B cell (primary cell): ENCODE results near the gene FAM229B. TPM values are rescaled to one million over a fixed set of nuclear protein-coding genes. Genes with fewer than 3 reads are reported as not detected.

Experiments
- ATAC-seq: fragments of 200-7000 bp; cut with Tn5 transposase; one replicate; pipeline ENCODE4 v1.10.0; 2021; ENCODE audit warnings: low read depth, mild to moderate bottlenecking, moderate number of reproducible peaks, moderate library complexity
- CTCF ChIA-PET: fragments of 350-600 bp; sonication (Branson Sonifier 250); formaldehyde crosslinking; loops from one replicate; lab custom pipeline; 2021; ENCODE audit warnings: antibody characterized with exemption, inconsistent platforms; lab: Charles Lee
- POLR2A ChIA-PET: fragments of 350-600 bp; sonication (Branson Sonifier 250); formaldehyde crosslinking; loops from one replicate; lab custom pipeline; 2021; ENCODE audit warnings: antibody characterized with exemption; lab: Charles Lee
- DNase-seq: peaks from one replicate; pipeline ENCODE4 v3.0.0; 2013
- H2AFZ ChIP-seq: 2 replicates; pipeline ENCODE4 v1.6.1; 2012; ENCODE audit warnings: mild to moderate bottlenecking, low read depth, low read length; ENCODE audit not compliant: insufficient read depth, poor library complexity, severe bottlenecking
- H3K27ac ChIP-seq, 2 donors: 1 replicate in 1 of 2; 2 replicates in 1 of 2; pipeline ENCODE4 v1.5.1; 2012 to 2013; ENCODE audit warnings: low read length in 2 of 2, mild to moderate bottlenecking in 2 of 2, moderate library complexity in 1 of 2
- H3K27me3 ChIP-seq, 4 experiments: fragments of 200-600 bp in 1 of 4; sonication (generic) in 1 of 4; replicated peaks in 1 of 4; 1 replicate in 2 of 4; 2 replicates in 2 of 4; pipeline versions ENCODE4 v1.6.1 to v1.7.0; 2013 to 2016; ENCODE audit warnings: low read length in 3 of 4, mild to moderate bottlenecking in 2 of 4, mixed read lengths in 1 of 4, moderate library complexity in 1 of 4; ENCODE audit not compliant: insufficient read depth in 4 of 4, control insufficient read depth in 3 of 4; ENCODE audit errors: control extremely low read depth in 1 of 4
- H3K36me3 ChIP-seq, 2 experiments: replicated peaks in 1 of 2; 1 replicate in 1 of 2; 2 replicates in 1 of 2; pipeline versions ENCODE4 v1.6.1 to v1.7.1; 2013; ENCODE audit warnings: low read length in 1 of 2; ENCODE audit not compliant: insufficient read depth in 2 of 2, control insufficient read depth in 1 of 2; ENCODE audit errors: control extremely low read depth in 1 of 2, extremely low read depth in 1 of 2
- H3K4me1 ChIP-seq, 2 donors: fragments of 200-600 bp in 1 of 2; sonication (generic) in 1 of 2; 1 replicate in 1 of 2; 2 replicates in 1 of 2; pipeline versions ENCODE4 v1.5.1 to v1.6.1; 2013 to 2017; ENCODE audit warnings: low read length in 2 of 2; ENCODE audit not compliant: control insufficient read depth in 2 of 2, insufficient read depth in 2 of 2
- H3K4me2 ChIP-seq: replicated peaks from 2 replicates; pipeline ENCODE3; 2012; ENCODE audit warnings: mild to moderate bottlenecking, low read depth, low read length; ENCODE audit not compliant: poor library complexity, severe bottlenecking
- H3K4me3 ChIP-seq, 5 experiments: fragments of 200-600 bp in 1 of 5; sonication (generic) in 1 of 5; 1 replicate in 3 of 5; 2 replicates in 2 of 5; pipeline versions ENCODE4 v1.5.1 to v1.7.0; 2011 to 2016; ENCODE audit warnings: low read length in 4 of 5, mild to moderate bottlenecking in 4 of 5, low read depth in 2 of 5, control low read depth in 1 of 5, moderate library complexity in 1 of 5; ENCODE audit not compliant: insufficient read depth in 1 of 5; ENCODE audit errors: control extremely low read depth in 1 of 5, extremely low read depth in 1 of 5
- H3K79me2 ChIP-seq: fragments of 200-600 bp; sonication (generic); one replicate; pipeline ENCODE4 v1.6.0; 2016; ENCODE audit warnings: low read length; ENCODE audit not compliant: control insufficient read depth, insufficient read depth
- H3K9ac ChIP-seq: fragments of 200-600 bp; sonication (generic); 2 replicates; pipeline ENCODE4 v1.6.1; 2017; ENCODE audit warnings: mild to moderate bottlenecking, low read length, moderate library complexity
- H3K9me3 ChIP-seq, 3 donors: one replicate each; pipeline versions ENCODE4 v1.6.1 to v1.7.1; 2013; ENCODE audit warnings: low read length in 2 of 3; ENCODE audit not compliant: control insufficient read depth in 2 of 3, insufficient read depth in 1 of 3; ENCODE audit errors: control extremely low read depth in 1 of 3
- H4K20me1 ChIP-seq: 2 replicates; pipeline ENCODE4 v1.6.0; 2012; ENCODE audit warnings: mild to moderate bottlenecking, low read length; ENCODE audit not compliant: insufficient read depth, control insufficient read depth, poor library complexity, severe bottlenecking
- H3K27ac Mint-ChIP-seq: one replicate; pipeline ENCODE4 v1.8.0; 2021; ENCODE audit warnings: mixed read lengths
- H3K27me3 Mint-ChIP-seq: one replicate; pipeline ENCODE4 v1.8.0; 2021; ENCODE audit warnings: mixed read lengths
- H3K4me1 Mint-ChIP-seq: one replicate; pipeline ENCODE4 v1.8.0; 2021; ENCODE audit warnings: mixed read lengths
- H3K4me3 Mint-ChIP-seq: one replicate; pipeline ENCODE4 v1.8.0; 2021; ENCODE audit warnings: mixed read lengths
- H3K9me3 Mint-ChIP-seq: one replicate; pipeline ENCODE4 v1.8.0; 2022; ENCODE audit warnings: mixed read lengths; ENCODE audit not compliant: insufficient read depth
- CTCF ChIP-seq: fragments of 200-600 bp; IDR thresholded peaks from one replicate; pipeline ENCODE4 v1.8.0; 2022; ENCODE audit warnings: antibody characterized with exemption, mild to moderate bottlenecking
- EZH2 ChIP-seq: IDR thresholded peaks from 2 replicates; pipeline ENCODE4 v1.6.1; 2012; ENCODE audit warnings: borderline replicate concordance, low read depth, mild to moderate bottlenecking, moderate library complexity, low read length; ENCODE audit not compliant: insufficient read depth, poor library complexity, severe bottlenecking
- WGBS: methylation state at CpG from one replicate; pipeline ENCODE4 v1.1.5; 2013; ENCODE audit warnings: missing lambda C conversion rate; ENCODE audit not compliant: insufficient coverage; 5-methylcytosine and 5-hydroxymethylcytosine counted together
- intact Hi-C: fragments of 100-400 bp; cut with micrococcal nuclease; formaldehyde crosslinking; loops from one replicate; pipeline ENCODE4 v1.10.0; 2022
- polyA plus RNA-seq: library from polyadenylated mRNA; depleted of rRNA; stranded (reverse); fragments of >200 nt; gene quantifications from 2 replicates; pipeline ENCODE4 v1.2.3, GENCODE V29; 2012
- total RNA-seq, 2 donors: library from RNA; stranded (reverse); fragments of 120-200 nt in 1 of 2; gene quantifications; 1 replicate in 1 of 2; 2 replicates in 1 of 2; pipeline versions ENCODE4 v1.2.3 to v1.2.4, GENCODE V29; 2013 to 2022

FAM229B gene
- total and polyA plus RNA-seq, 2 donors (not counting 1 experiment from before 2014, with no cell fraction given): 1.3 to 4.4 TPM

GRCh38 chr6:112049026-112049799 lies 38.2 kb upstream of the FAM229B start:
- TF ChIP-seq EZH2 (no peak), CTCF (no peak)
- ChIA-PET POLR2A (no interaction called here), CTCF (interaction anchor here (0.9 to 1.7 kb wide), 3 partner anchors 8 to 37 kb away, joined by 3 to 7 read pairs (median 3); no protein-coding TSS in a partner anchor)
- Histone ChIP-seq H3K79me2 (no peaks in the 10 kb centered on the region), H3K9me3 (no peaks in the 10 kb centered on the region), H4K20me1 (no peaks in the 10 kb centered on the region), H3K27me3 (no peaks in the 10 kb centered on the region), H3K27ac (no peak overlapping the region), H3K4me2 (no peak overlapping the region), H3K4me1 (no peaks in the 10 kb centered on the region), H2AFZ (no peak overlapping the region), H3K36me3 (no peaks in the 10 kb centered on the region), H3K9ac (no peak overlapping the region), H3K4me3 (no peak overlapping the region)
- Mint-ChIP-seq H3K27ac (no peak overlapping the region), H3K4me3 (no peak overlapping the region), H3K4me1 (no peaks in the 10 kb centered on the region), H3K9me3 (no peaks in the 10 kb centered on the region), H3K27me3 (peaks cover 2% of the 10 kb centered on the region)
- ATAC-seq (no peak), DNase-seq (no peak)
- intact Hi-C loops: no loop called here
- WGBS: 82% methylated on average over 3 of the region's 6 CpGs

DNA sequence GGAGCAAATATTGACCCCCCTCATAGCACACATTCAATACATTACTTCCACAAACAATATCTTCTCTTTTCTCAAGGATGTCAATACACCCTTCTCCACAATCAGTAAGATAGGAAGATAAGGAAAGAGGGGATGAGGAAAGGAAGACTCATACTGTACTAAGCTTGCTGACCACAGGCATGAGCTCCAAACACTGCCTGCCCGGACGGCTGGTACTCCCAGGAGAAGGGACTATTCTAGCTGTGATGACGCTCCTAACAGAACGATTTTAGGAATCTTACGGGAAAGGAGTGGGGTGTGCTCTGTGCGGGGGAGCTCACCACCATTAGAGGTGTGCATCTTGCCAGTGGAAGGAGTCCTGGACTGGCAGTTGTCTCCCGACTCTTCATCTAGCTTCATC lies 37.4 kb upstream of the FAM229B start:
- no peaks in the 10 kb centered on the region for H3K9me3 ChIP-seq
- DNase-seq (no peak), ATAC-seq (no peak)
- peaks cover 0 to under 1% (median 0%) of the 10 kb centered on the region in 4 experiments for H3K27me3 ChIP-seq
- Mint-ChIP-seq H3K27ac (no peak overlapping the region), H3K4me1 (no peaks in the 10 kb centered on the region), H3K9me3 (no peaks in the 10 kb centered on the region), H3K27me3 (peaks cover 5% of the 10 kb centered on the region), H3K4me3 (no peak overlapping the region)
- intact Hi-C loops: no loop called here
- H3K79me2 ChIP-seq: no peaks in the 10 kb centered on the region
- H2AFZ ChIP-seq: no peak overlapping the region
- POLR2A ChIA-PET: no interaction called here
- no peak for TF ChIP-seq EZH2
- TF ChIP-seq CTCF: no peak
- no peaks in the 10 kb centered on the region for H3K4me1 ChIP-seq
- H3K27ac ChIP-seq: no peak overlapping the region
- WGBS: 94% methylated on average over 2 of the region's 7 CpGs
- H3K36me3 ChIP-seq: no peaks in the 10 kb centered on the region
- CTCF ChIA-PET: interaction anchor here (0.7 to 1.7 kb wide), 5 partner anchors 9 to 341 kb away, joined by 3 to 7 read pairs (median 3); no protein-coding TSS in a partner anchor
- no peaks in the 10 kb centered on the region for H4K20me1 ChIP-seq
- H3K4me3 ChIP-seq: no peak overlapping the region
- H3K9ac ChIP-seq: no peak overlapping the region
- no peak overlapping the region for H3K4me2 ChIP-seq
